Measurements from ENCODE around the gene SYPL1. TPM values are rescaled to one million over a fixed set of nuclear protein-coding genes. Genes with fewer than 3 reads are reported as not detected.
A peak's percentile ranks its signal among the peaks of the same experiment; 100 is the strongest.

The SYPL1 gene
- total and polyA plus RNA-seq, 4 donors, result 52.7 to 114 (median 68.4) TPM

- TF ChIP-seq CTCF (IDR thresholded peaks at IDR 0.05; ENCODE audit: control extremely low read depth, extremely low read depth), result no peak
- 79 to 89% methylated on average over 6 of the region's 6 CpGs for WGBS, 2 donors
- no peak for DNase-seq
- H3K9me3 ChIP-seq (ENCODE audit: control insufficient read depth in 4 of 4, insufficient read depth in 3 of 4, low read length in 3 of 4), result no peaks in the 10 kb centered on the region
- H3K36me3 ChIP-seq (ENCODE audit: control insufficient read depth in 4 of 4, insufficient read depth in 4 of 4, low read length in 4 of 4), result peaks cover 0 to 4% (median 0%) of the 10 kb centered on the region in 4 donors
- no peak overlapping the region for H3K27ac ChIP-seq (ENCODE audit: low read depth in 1 of 2, low read length in 1 of 2)
- peaks cover 0 to 29% (median 0%) of the 10 kb centered on the region in 5 donors for H3K4me1 ChIP-seq (ENCODE audit: control insufficient read depth in 5 of 5, insufficient read depth in 5 of 5, low read length in 5 of 5)
- no peak overlapping the region for H3K9ac ChIP-seq (ENCODE audit: insufficient read depth in 1 of 2, low read length in 2 of 2)
- no peak for ATAC-seq (ENCODE audit: insufficient read depth, low FRiP score)
- no peak overlapping the region for H3K4me3 ChIP-seq
- H3K27me3 ChIP-seq (ENCODE audit: control insufficient read depth in 3 of 3, insufficient read depth in 3 of 3, low read length in 2 of 3), result no peaks in the 10 kb centered on the region
These were observed 9.6 kb downstream of the SYPL1 start for GRCh38 chr7:106102387-106102966.

GRCh38 chr7:106101726-106102125, 10.4 kb downstream of the SYPL1 start:
- no peaks in the 10 kb centered on the region for H3K27me3 ChIP-seq (ENCODE audit: control insufficient read depth in 3 of 3, insufficient read depth in 3 of 3, low read length in 2 of 3)
- DNase-seq (no peak), ATAC-seq (ENCODE audit: insufficient read depth, low FRiP score) (no peak)
- peaks cover 0 to 27% (median 0%) of the 10 kb centered on the region in 5 donors for H3K4me1 ChIP-seq (ENCODE audit: control insufficient read depth in 5 of 5, insufficient read depth in 5 of 5, low read length in 5 of 5)
- TF ChIP-seq CTCF (IDR thresholded peaks at IDR 0.05; ENCODE audit: control extremely low read depth, extremely low read depth), result no peak
- 79 to 88% methylated on average over 3 of the region's 3 CpGs for WGBS, 2 donors
- no peak overlapping the region for H3K9ac ChIP-seq (ENCODE audit: insufficient read depth in 1 of 2, low read length in 2 of 2)
- H3K27ac ChIP-seq (ENCODE audit: low read depth in 1 of 2, low read length in 1 of 2), result no peak overlapping the region
- H3K4me3 ChIP-seq, result no peak overlapping the region
- H3K9me3 ChIP-seq (ENCODE audit: control insufficient read depth in 4 of 4, insufficient read depth in 3 of 4, low read length in 3 of 4), result no peaks in the 10 kb centered on the region
- H3K36me3 ChIP-seq (ENCODE audit: control insufficient read depth in 4 of 4, insufficient read depth in 4 of 4, low read length in 4 of 4), result peaks cover 0 to 4% (median 3%) of the 10 kb centered on the region in 4 donors

- Histone ChIP-seq H3K9me3 (ENCODE audit: control insufficient read depth in 4 of 4, insufficient read depth in 3 of 4, low read length in 3 of 4) (no peaks in the 10 kb centered on the region), H3K36me3 (ENCODE audit: control insufficient read depth in 4 of 4, insufficient read depth in 4 of 4, low read length in 4 of 4) (peaks cover 0 to 6% (median 3%) of the 10 kb centered on the region in 4 donors), H3K4me1 (ENCODE audit: control insufficient read depth in 5 of 5, insufficient read depth in 5 of 5, low read length in 5 of 5) (peaks cover 0 to 26% (median 0%) of the 10 kb centered on the region in 5 donors), H3K27ac (ENCODE audit: low read depth in 1 of 2, low read length in 1 of 2) (peak overlapping the region in 1 of 2 donors; percentile 61), H3K27me3 (ENCODE audit: control insufficient read depth in 3 of 3, insufficient read depth in 3 of 3, low read length in 2 of 3) (no peaks in the 10 kb centered on the region), H3K4me3 (no peak overlapping the region), H3K9ac (ENCODE audit: insufficient read depth in 1 of 2, low read length in 2 of 2) (no peak overlapping the region)
- 72 to 87% methylated on average over 5 of the region's 5 CpGs for WGBS, 2 donors
- no peak for DNase-seq
- no peak for ATAC-seq (ENCODE audit: insufficient read depth, low FRiP score)
- TF ChIP-seq CTCF (IDR thresholded peaks at IDR 0.05; ENCODE audit: control extremely low read depth, extremely low read depth), result no peak
These were observed 11.1 kb downstream of the SYPL1 start for GRCh38 chr7:106100863-106101629.

All from lung (tissue), 12 donors.